H9 (cell line): ENCODE results near the gene BCORL1. TPM values are rescaled to one million over a fixed set of nuclear protein-coding genes. Genes with fewer than 3 reads are reported as not detected.

ENCODE experiments used
- DNase-seq: peaks from one replicate; pipeline ENCODE4 v3.0.0-alpha.2; 2017
- H2AFZ ChIP-seq: one replicate; pipeline ENCODE4 v1.6.1; 2013; ENCODE audit warnings: mild to moderate bottlenecking, low read length, control low read depth, moderate library complexity
- H2AK5ac ChIP-seq: 2 replicates; pipeline ENCODE4 v1.6.1; 2013; ENCODE audit warnings: low read length, control low read depth, mixed read lengths; ENCODE audit not compliant: insufficient read length
- H2BK120ac ChIP-seq: one replicate; pipeline ENCODE4 v1.6.1; 2013; ENCODE audit warnings: low read depth, mild to moderate bottlenecking, low read length, control low read depth, inconsistent platforms; ENCODE audit not compliant: poor library complexity, severe bottlenecking
- H2BK12ac ChIP-seq: 2 replicates; pipeline ENCODE4 v1.6.1; 2013; ENCODE audit warnings: low read length, control low read depth, mixed read lengths, low read depth; ENCODE audit not compliant: insufficient read length
- H2BK15ac ChIP-seq: 2 replicates; pipeline ENCODE4 v1.6.1; 2013; ENCODE audit warnings: low read depth, low read length, control low read depth
- H2BK20ac ChIP-seq: one replicate; pipeline ENCODE4 v1.6.1; 2013; ENCODE audit warnings: low read depth, mild to moderate bottlenecking, low read length, control low read depth, inconsistent platforms; ENCODE audit not compliant: poor library complexity, severe bottlenecking
- H2BK5ac ChIP-seq: 2 replicates; pipeline ENCODE4 v1.6.1; 2013; ENCODE audit warnings: low read length, control low read depth, mixed read lengths; ENCODE audit not compliant: insufficient read length
- H3K14ac ChIP-seq: 2 replicates; pipeline ENCODE4 v1.6.1; 2013; ENCODE audit warnings: low read length, control low read depth; ENCODE audit not compliant: insufficient read depth
- H3K18ac ChIP-seq: 2 replicates; pipeline ENCODE4 v1.6.1; 2013; ENCODE audit warnings: low read depth, mild to moderate bottlenecking, mixed read lengths, low read length, control low read depth; ENCODE audit not compliant: insufficient read length
- H3K23ac ChIP-seq: 2 replicates; pipeline ENCODE4 v1.6.1; 2013; ENCODE audit warnings: low read length, control low read depth, mixed read lengths, low read depth; ENCODE audit not compliant: insufficient read length
- H3K23me2 ChIP-seq: 2 replicates; pipeline ENCODE4 v1.6.1; 2013; ENCODE audit warnings: low read depth, mild to moderate bottlenecking, mixed read lengths, low read length, control low read depth; ENCODE audit not compliant: insufficient read length, poor library complexity, severe bottlenecking
- H3K27ac ChIP-seq: 2 replicates; pipeline ENCODE4 v1.5.1; 2013; ENCODE audit warnings: low read length, control low read depth, mixed read lengths, low read depth; ENCODE audit not compliant: insufficient read length
- H3K27me3 ChIP-seq: 2 replicates; pipeline ENCODE4 v1.6.1; 2013; ENCODE audit warnings: low read length, control low read depth, inconsistent platforms; ENCODE audit not compliant: insufficient read depth
- H3K4ac ChIP-seq: 2 replicates; pipeline ENCODE4 v1.6.1; 2013; ENCODE audit warnings: low read depth, mild to moderate bottlenecking, control low read depth, inconsistent platforms, low read length, moderate library complexity
- H3K4me1 ChIP-seq: 2 replicates; pipeline ENCODE4 v1.6.1; 2013; ENCODE audit warnings: low read length, control low read depth, inconsistent platforms; ENCODE audit not compliant: insufficient read depth
- H3K4me2 ChIP-seq: 2 replicates; pipeline ENCODE4 v1.6.1; 2013; ENCODE audit warnings: low read length, control low read depth, mixed read lengths; ENCODE audit not compliant: insufficient read length, insufficient read depth
- H3K56ac ChIP-seq: 2 replicates; pipeline ENCODE4 v1.6.1; 2013; ENCODE audit warnings: low read depth, mild to moderate bottlenecking, mixed read lengths, low read length, control low read depth; ENCODE audit not compliant: insufficient read length
- H3K79me1 ChIP-seq: 2 replicates; pipeline ENCODE4 v1.6.1; 2013; ENCODE audit warnings: low read depth, mild to moderate bottlenecking, moderate library complexity, low read length, control low read depth, inconsistent platforms; ENCODE audit not compliant: insufficient read depth, poor library complexity, severe bottlenecking
- H3K79me2 ChIP-seq: 2 replicates; pipeline ENCODE4 v1.6.1; 2013; ENCODE audit warnings: low read length, control low read depth, inconsistent platforms; ENCODE audit not compliant: insufficient read depth
- H3K9ac ChIP-seq: 2 replicates; pipeline ENCODE4 v1.6.1; 2013; ENCODE audit warnings: low read length, control low read depth, mixed read lengths; ENCODE audit not compliant: insufficient read length; ENCODE audit errors: extremely low read depth
- H3K9me3 ChIP-seq: one replicate; pipeline ENCODE4 v1.6.1; 2013; ENCODE audit warnings: low read depth, low read length, inconsistent platforms; ENCODE audit not compliant: control insufficient read depth
- H3T11ph ChIP-seq: one replicate; pipeline ENCODE4 v1.6.1; 2013; ENCODE audit warnings: mild to moderate bottlenecking, low read length, control low read depth, inconsistent platforms
- H4K20me1 ChIP-seq: one replicate; pipeline ENCODE4 v1.6.1; 2013; ENCODE audit not compliant: control insufficient read depth, insufficient read length, insufficient read depth
- H4K5ac ChIP-seq: 2 replicates; pipeline ENCODE4 v1.6.1; 2013; ENCODE audit warnings: low read depth, mild to moderate bottlenecking, mixed read lengths, low read length, control low read depth; ENCODE audit not compliant: insufficient read length
- H4K8ac ChIP-seq: replicated peaks from 2 replicates; pipeline ENCODE4 v1.6.1; 2013; ENCODE audit warnings: low read length, control low read depth, mixed read lengths, low read depth; ENCODE audit not compliant: insufficient read length
- H4K91ac ChIP-seq: 2 replicates; pipeline ENCODE4 v1.6.1; 2013; ENCODE audit warnings: low read depth, mild to moderate bottlenecking, moderate library complexity, mixed read lengths, low read length, control low read depth; ENCODE audit not compliant: insufficient read length
- H3K27ac Mint-ChIP-seq, 3 experiments: 2 replicates in 2 of 3; 3 replicates in 1 of 3; pipeline ENCODE4 v1.8.0; 2020 to 2021; ENCODE audit warnings: mixed read lengths in 3 of 3, mild to moderate bottlenecking in 1 of 3, moderate library complexity in 1 of 3
- H3K27me3 Mint-ChIP-seq: 2 replicates; pipeline ENCODE4 v1.8.0; 2021; ENCODE audit warnings: low read depth, mild to moderate bottlenecking, moderate library complexity, mixed read lengths
- H3K36me3 Mint-ChIP-seq, 3 experiments: 2 replicates in 2 of 3; 3 replicates in 1 of 3; pipeline ENCODE4 v1.8.0; 2020 to 2021; ENCODE audit warnings: low read depth in 3 of 3, mixed read lengths in 3 of 3; ENCODE audit not compliant: insufficient read depth in 1 of 3
- H3K4me1 Mint-ChIP-seq, 2 experiments: 2 replicates each; pipeline ENCODE4 v1.8.0; 2020; ENCODE audit warnings: mixed read lengths in 2 of 2
- H3K4me3 Mint-ChIP-seq, 2 experiments: 2 replicates in 1 of 2; 3 replicates in 1 of 2; pipeline ENCODE4 v1.8.0; 2020 to 2021; ENCODE audit warnings: mild to moderate bottlenecking in 2 of 2, mixed read lengths in 2 of 2, moderate library complexity in 1 of 2
- H3K9me3 Mint-ChIP-seq, 2 experiments: 2 replicates in 1 of 2; 3 replicates in 1 of 2; pipeline ENCODE4 v1.8.0; 2020; ENCODE audit warnings: mild to moderate bottlenecking in 2 of 2, mixed read lengths in 2 of 2, moderate library complexity in 1 of 2
- WGBS: extraction: QIAGEN DNeasy Blood & Tissue Kit; methylation state at CpG from one replicate; pipeline ENCODE4 v1.1.7; 2013; ENCODE audit warnings: missing lambda C conversion rate, low lambda C conversion rate, mixed read lengths; ENCODE audit not compliant: insufficient read length; ENCODE audit errors: extremely low coverage; 5-methylcytosine and 5-hydroxymethylcytosine counted together
- total RNA-seq: library from RNA; stranded (reverse); gene quantifications from 2 replicates; pipeline ENCODE4 v1.2.1, GENCODE V29; 2021
- TF ChIP-seq, protein P1 (sequence below): fragments of 200-600 bp; sonication (generic); conservative IDR thresholded peaks from 3 replicates; pipeline ENCODE4 v1.8.0; 2021; ENCODE audit warnings: antibody characterized with exemption, mild to moderate bottlenecking

The BCORL1 gene
- total RNA-seq, 1 experiment from 2014 or later = 6.1 TPM

DNA sequence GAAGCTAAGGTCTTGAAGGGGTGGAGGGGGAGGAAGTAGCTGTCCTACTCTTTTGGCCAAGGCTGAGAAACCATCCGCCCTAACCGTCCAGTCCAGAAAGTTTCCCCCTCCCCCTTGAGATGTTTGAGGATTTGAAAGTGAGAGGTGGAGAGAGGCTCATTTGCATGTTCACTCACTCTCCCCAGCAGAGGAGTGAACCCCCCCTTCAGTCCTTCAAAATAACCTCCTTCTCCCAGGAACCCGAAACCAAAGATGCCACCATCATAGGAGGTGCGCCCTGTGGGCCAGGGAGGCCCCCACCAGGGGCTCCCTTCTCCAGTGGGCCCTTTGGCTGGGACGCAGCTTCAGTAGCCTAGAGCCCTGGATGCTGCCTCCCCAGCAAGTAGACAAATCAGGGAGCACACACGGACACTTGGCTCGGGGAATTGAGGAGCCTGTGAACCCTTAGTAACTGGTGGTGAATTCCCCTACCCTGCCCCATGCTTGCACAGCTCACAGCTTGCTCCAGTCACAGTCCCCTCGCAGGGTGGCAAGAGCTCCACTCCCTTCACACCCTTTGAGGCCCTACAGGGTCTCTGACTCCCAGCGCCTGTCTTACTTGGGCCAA, 102.3 kb downstream of the BCORL1 start:
- Histone ChIP-seq H3K79me1 (no peaks in the 10 kb centered on the region), H3K9ac (no peak overlapping the region), H3K23ac (no peak overlapping the region), H3K27ac (no peak overlapping the region), H4K5ac (no peak overlapping the region), H3K4me1 (0 out of 2 replicates have a peak, but pooled peaks cover 3% of the 10 kb centered on the region), H3K18ac (no peak overlapping the region), H2BK5ac (no peak overlapping the region), H2AK5ac (no peak overlapping the region), H2BK20ac (no peak overlapping the region), H4K8ac (no peak overlapping the region), H3K79me2 (no peaks in the 10 kb centered on the region), H2AFZ (no peak overlapping the region), H3K56ac (no peak overlapping the region), H4K91ac (no peak overlapping the region), H2BK120ac (no peak overlapping the region), H3K14ac (no peak overlapping the region), H3K4ac (no peak overlapping the region), H3K4me2 (no peak overlapping the region), H3K9me3 (no peaks in the 10 kb centered on the region), H3K27me3 (no peaks in the 10 kb centered on the region), H3K23me2 (no peaks in the 10 kb centered on the region), H4K20me1 (no peaks in the 10 kb centered on the region), H2BK15ac (no peak overlapping the region), H2BK12ac (no peak overlapping the region), H3T11ph (no peak overlapping the region)
- peaks cover 10 to 43% of the 10 kb centered on the region in 2 experiments for H3K4me1 Mint-ChIP-seq
- H3K36me3 Mint-ChIP-seq = peaks cover 0 to 2% (median 0%) of the 10 kb centered on the region in 3 experiments; a peak in 1 of 7 replicates
- peaks cover 9% of the 10 kb centered on the region for H3K27me3 Mint-ChIP-seq
- no peak overlapping the region for H3K4me3 Mint-ChIP-seq
- WGBS = no CpG with 5 or more reads among the region's 9 CpGs
- H3K9me3 Mint-ChIP-seq = peaks cover 0 to 83% of the 10 kb centered on the region in 2 experiments; a peak in 3 of 5 replicates
- no peak overlapping the region for H3K27ac Mint-ChIP-seq
- TF ChIP-seq, protein P1, sequence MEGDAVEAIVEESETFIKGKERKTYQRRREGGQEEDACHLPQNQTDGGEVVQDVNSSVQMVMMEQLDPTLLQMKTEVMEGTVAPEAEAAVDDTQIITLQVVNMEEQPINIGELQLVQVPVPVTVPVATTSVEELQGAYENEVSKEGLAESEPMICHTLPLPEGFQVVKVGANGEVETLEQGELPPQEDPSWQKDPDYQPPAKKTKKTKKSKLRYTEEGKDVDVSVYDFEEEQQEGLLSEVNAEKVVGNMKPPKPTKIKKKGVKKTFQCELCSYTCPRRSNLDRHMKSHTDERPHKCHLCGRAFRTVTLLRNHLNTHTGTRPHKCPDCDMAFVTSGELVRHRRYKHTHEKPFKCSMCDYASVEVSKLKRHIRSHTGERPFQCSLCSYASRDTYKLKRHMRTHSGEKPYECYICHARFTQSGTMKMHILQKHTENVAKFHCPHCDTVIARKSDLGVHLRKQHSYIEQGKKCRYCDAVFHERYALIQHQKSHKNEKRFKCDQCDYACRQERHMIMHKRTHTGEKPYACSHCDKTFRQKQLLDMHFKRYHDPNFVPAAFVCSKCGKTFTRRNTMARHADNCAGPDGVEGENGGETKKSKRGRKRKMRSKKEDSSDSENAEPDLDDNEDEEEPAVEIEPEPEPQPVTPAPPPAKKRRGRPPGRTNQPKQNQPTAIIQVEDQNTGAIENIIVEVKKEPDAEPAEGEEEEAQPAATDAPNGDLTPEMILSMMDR = no peak
- DNase-seq = no peak
